A673 (cell line): ENCODE data around the gene ANGPT4. TPM values are rescaled to one million over a fixed set of nuclear protein-coding genes. Genes with fewer than 3 reads are reported as not detected.

Experiments
- BruUV-seq: library from RNA; stranded (reverse); fragments of 400-500 nt; replicated peaks from 2 replicates; lab custom pipeline; 2021; lab: Mats Ljungman, UMichigan
- CTCF ChIA-PET: fragments of 300-600 bp; sonication (Branson Sonifier 250); formaldehyde crosslinking; loops from one replicate; lab custom pipeline; 2022; ENCODE audit warnings: antibody characterized with exemption; lab: Charles Lee
- POLR2A ChIA-PET: fragments of 300-600 bp; sonication (Branson Sonifier 250); formaldehyde crosslinking; loops from one replicate; lab custom pipeline; 2022; ENCODE audit warnings: antibody characterized with exemption; ENCODE audit not compliant: low non-redundant PET; lab: Charles Lee
- DNase-seq: peaks from one replicate; pipeline ENCODE4 v3.0.0-alpha.2; 2015; ENCODE audit warnings: low spot score
- H3K27ac ChIP-seq: fragments of 200-600 bp; sonication (generic); 2 replicates; pipeline ENCODE4 v1.5.1; 2016; ENCODE audit warnings: mixed run types, low read depth, mild to moderate bottlenecking, mixed read lengths, antibody characterized with exemption, low read length; ENCODE audit not compliant: poor library complexity, severe bottlenecking
- H3K27me3 ChIP-seq: fragments of 200-600 bp; sonication (generic); replicated peaks from 2 replicates; pipeline ENCODE4 v1.6.1; 2017; ENCODE audit warnings: mixed run types, low read depth, mild to moderate bottlenecking, mixed read lengths, antibody characterized with exemption, low read length; ENCODE audit not compliant: insufficient read depth, poor library complexity
- H3K36me3 ChIP-seq: fragments of 200-600 bp; sonication (generic); 2 replicates; pipeline ENCODE4 v1.6.1; 2016; ENCODE audit warnings: mixed run types, mild to moderate bottlenecking, mixed read lengths, antibody characterized with exemption, low read length; ENCODE audit not compliant: insufficient read depth, poor library complexity, severe bottlenecking
- H3K4me1 ChIP-seq: fragments of 200-600 bp; sonication (generic); 2 replicates; pipeline ENCODE4 v1.6.1; 2017; ENCODE audit warnings: mixed run types, mild to moderate bottlenecking, mixed read lengths, antibody characterized with exemption, low read length; ENCODE audit not compliant: insufficient read depth, poor library complexity, severe bottlenecking
- H3K4me3 ChIP-seq: fragments of 200-600 bp; sonication (generic); 2 replicates; pipeline ENCODE4 v1.5.1; 2016; ENCODE audit warnings: low read depth, mixed run types, mild to moderate bottlenecking, mixed read lengths, low read length; ENCODE audit not compliant: poor library complexity, severe bottlenecking
- H3K9me3 ChIP-seq: fragments of 200-600 bp; sonication (generic); 2 replicates; pipeline ENCODE4 v1.6.1; 2016; ENCODE audit warnings: mixed run types, low read depth, mild to moderate bottlenecking, mixed read lengths, antibody characterized with exemption, low read length; ENCODE audit not compliant: poor library complexity, severe bottlenecking
- CTCF ChIP-seq: fragments of 300-800, 200-600 bp; sonication (generic); conservative IDR thresholded peaks from 2 replicates; pipeline ENCODE4 v1.5.1; 2017; ENCODE audit warnings: low read depth, mild to moderate bottlenecking, antibody characterized with exemption, low read length, moderate library complexity, mixed read lengths
- EZH2 ChIP-seq: fragments of 200-600 bp; sonication (generic); IDR thresholded peaks from 2 replicates; pipeline ENCODE4 v1.6.1; 2017; ENCODE audit warnings: borderline replicate concordance, low read depth, mild to moderate bottlenecking, mixed read lengths, antibody characterized with exemption, low read length; ENCODE audit not compliant: poor library complexity, severe bottlenecking
- intact Hi-C: fragments of 100-400 bp; cut with micrococcal nuclease; formaldehyde crosslinking; loops from one replicate; pipeline ENCODE4 v1.10.0; 2022; ENCODE audit not compliant: unreplicated experiment
- total RNA-seq: library from RNA; stranded (reverse); gene quantifications from 2 replicates; pipeline ENCODE4 v1.2.3, GENCODE V29; 2021

The ANGPT4 gene
- total RNA-seq, 1 experiment from 2014 or later: not detected

DNA sequence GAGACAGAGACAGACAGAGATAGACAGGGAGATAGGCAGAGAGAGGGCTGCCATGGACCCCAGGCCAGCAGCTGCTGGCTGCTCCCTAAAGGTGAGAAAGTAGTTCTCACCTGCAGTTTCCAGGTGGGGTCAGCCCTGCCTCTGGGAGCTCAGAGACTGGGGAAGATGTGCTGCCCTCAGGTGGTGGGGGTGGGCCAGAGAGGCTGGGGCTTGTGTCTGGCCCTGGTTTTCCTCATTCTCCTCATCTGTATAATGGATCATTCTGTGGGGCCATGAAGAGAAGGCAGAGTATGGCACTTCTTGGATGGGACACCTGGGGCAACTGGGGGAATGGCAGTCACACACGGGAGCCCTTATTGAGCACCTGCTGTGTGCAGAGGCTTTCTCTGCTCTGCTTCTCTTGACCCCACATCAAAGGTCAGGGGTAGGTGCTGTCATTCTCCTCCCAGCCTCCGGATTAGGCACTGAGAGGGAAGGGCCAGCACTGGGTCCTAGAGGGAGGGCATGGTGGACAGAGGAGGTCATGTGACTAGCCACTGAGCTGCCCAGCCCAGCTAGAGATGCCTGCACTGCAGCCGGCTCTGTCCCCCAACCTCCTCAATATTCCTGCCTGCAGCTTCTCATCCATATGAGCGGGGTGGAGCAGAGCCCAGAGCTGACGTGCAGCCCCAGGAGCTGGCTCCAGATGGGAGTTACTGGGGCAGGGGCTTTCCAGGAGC lies 4.1 kb downstream of the ANGPT4 start:
- ChIA-PET CTCF (no interaction called here), POLR2A (no interaction called here)
- Histone ChIP-seq H3K4me3 (no peak overlapping the region), H3K27me3 (peaks cover 4% of the 10 kb centered on the region), H3K27ac (no peak overlapping the region), H3K36me3 (no peaks in the 10 kb centered on the region), H3K4me1 (no peaks in the 10 kb centered on the region), H3K9me3 (no peaks in the 10 kb centered on the region)
- DNase-seq: no peak
- intact Hi-C loops: no loop called here
- no TSS peak for BruUV-seq
- no peak for TF ChIP-seq CTCF
- TF ChIP-seq EZH2: no peak

GRCh38 chr20:910870-911770 lies 5.0 kb downstream of the ANGPT4 start:
- TF ChIP-seq EZH2 (no peak), CTCF (no peak)
- Histone ChIP-seq H3K27ac (no peak overlapping the region), H3K9me3 (no peaks in the 10 kb centered on the region), H3K27me3 (peaks cover 4% of the 10 kb centered on the region), H3K4me3 (no peak overlapping the region), H3K4me1 (no peaks in the 10 kb centered on the region), H3K36me3 (no peaks in the 10 kb centered on the region)
- ChIA-PET POLR2A (no interaction called here), CTCF (no interaction called here)
- no TSS peak for BruUV-seq
- DNase-seq: no peak
- intact Hi-C loops: no loop called here

- no TSS peak for BruUV-seq
- no peak for DNase-seq
- Histone ChIP-seq H3K27me3 (peaks cover 4% of the 10 kb centered on the region), H3K27ac (no peak overlapping the region), H3K9me3 (no peaks in the 10 kb centered on the region), H3K4me1 (no peaks in the 10 kb centered on the region), H3K4me3 (no peak overlapping the region), H3K36me3 (no peaks in the 10 kb centered on the region)
- CTCF ChIA-PET: no interaction called here
- POLR2A ChIA-PET: no interaction called here
- TF ChIP-seq EZH2 (no peak), CTCF (no peak)
- intact Hi-C loops: no loop called here
Observed at GRCh38 chr20:910132-910869, 5.8 kb downstream of the ANGPT4 start.
